ENCODE data around the gene NQO1.

DNA sequence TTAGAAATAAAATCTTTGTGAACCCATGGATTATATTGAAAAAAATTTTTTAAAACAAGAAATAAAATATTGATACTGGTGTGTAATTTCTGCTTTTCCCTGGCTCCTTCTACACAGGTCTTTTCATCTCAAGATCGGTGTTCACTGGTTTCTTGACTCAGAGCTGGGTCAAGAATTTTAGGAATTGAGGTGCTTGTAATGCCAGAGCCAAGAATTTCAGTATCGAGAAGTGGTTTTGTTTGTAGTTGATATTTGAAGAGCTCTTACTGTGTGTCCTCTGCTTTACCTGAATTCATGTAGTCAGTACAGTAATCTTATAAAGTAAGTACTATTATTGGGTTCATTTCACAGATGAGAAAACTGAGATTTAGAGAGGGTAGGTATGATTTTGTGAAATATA lies 43.0 kb upstream of the NQO1 start:
- TF ChIP-seq EZH2 (IDR thresholded peaks at IDR 0.05; ENCODE audit: insufficient read depth, low read length), result no peak
- TF ChIP-seq, protein P1, sequence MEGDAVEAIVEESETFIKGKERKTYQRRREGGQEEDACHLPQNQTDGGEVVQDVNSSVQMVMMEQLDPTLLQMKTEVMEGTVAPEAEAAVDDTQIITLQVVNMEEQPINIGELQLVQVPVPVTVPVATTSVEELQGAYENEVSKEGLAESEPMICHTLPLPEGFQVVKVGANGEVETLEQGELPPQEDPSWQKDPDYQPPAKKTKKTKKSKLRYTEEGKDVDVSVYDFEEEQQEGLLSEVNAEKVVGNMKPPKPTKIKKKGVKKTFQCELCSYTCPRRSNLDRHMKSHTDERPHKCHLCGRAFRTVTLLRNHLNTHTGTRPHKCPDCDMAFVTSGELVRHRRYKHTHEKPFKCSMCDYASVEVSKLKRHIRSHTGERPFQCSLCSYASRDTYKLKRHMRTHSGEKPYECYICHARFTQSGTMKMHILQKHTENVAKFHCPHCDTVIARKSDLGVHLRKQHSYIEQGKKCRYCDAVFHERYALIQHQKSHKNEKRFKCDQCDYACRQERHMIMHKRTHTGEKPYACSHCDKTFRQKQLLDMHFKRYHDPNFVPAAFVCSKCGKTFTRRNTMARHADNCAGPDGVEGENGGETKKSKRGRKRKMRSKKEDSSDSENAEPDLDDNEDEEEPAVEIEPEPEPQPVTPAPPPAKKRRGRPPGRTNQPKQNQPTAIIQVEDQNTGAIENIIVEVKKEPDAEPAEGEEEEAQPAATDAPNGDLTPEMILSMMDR (IDR thresholded peaks at IDR 0.05; ENCODE audit: insufficient read depth, low read depth, low read length), result no peak

Measured in astrocyte (in vitro differentiated cells and primary cell).